B cell (primary cell): ENCODE data around the gene IFT43. TPM values are rescaled to one million over a fixed set of nuclear protein-coding genes. Genes with fewer than 3 reads are reported as not detected.

Source experiments
- ATAC-seq: fragments of 200-7000 bp; cut with Tn5 transposase; one replicate; pipeline ENCODE4 v1.10.0; 2021; ENCODE audit warnings: low read depth, mild to moderate bottlenecking, moderate number of reproducible peaks, moderate library complexity
- CTCF ChIA-PET: fragments of 350-600 bp; sonication (Branson Sonifier 250); formaldehyde crosslinking; loops from one replicate; lab custom pipeline; 2021; ENCODE audit warnings: antibody characterized with exemption, inconsistent platforms; lab: Charles Lee
- POLR2A ChIA-PET: fragments of 350-600 bp; sonication (Branson Sonifier 250); formaldehyde crosslinking; loops from one replicate; lab custom pipeline; 2021; ENCODE audit warnings: antibody characterized with exemption; lab: Charles Lee
- DNase-seq: peaks from one replicate; pipeline ENCODE4 v3.0.0; 2013
- H2AFZ ChIP-seq: 2 replicates; pipeline ENCODE4 v1.6.1; 2012; ENCODE audit warnings: mild to moderate bottlenecking, low read depth, low read length; ENCODE audit not compliant: insufficient read depth, poor library complexity, severe bottlenecking
- H3K27ac ChIP-seq, 2 donors: 1 replicate in 1 of 2; 2 replicates in 1 of 2; pipeline ENCODE4 v1.5.1; 2012 to 2013; ENCODE audit warnings: low read length in 2 of 2, mild to moderate bottlenecking in 2 of 2, moderate library complexity in 1 of 2
- H3K27me3 ChIP-seq, 4 experiments: fragments of 200-600 bp in 1 of 4; sonication (generic) in 1 of 4; replicated peaks in 1 of 4; 1 replicate in 2 of 4; 2 replicates in 2 of 4; pipeline versions ENCODE4 v1.6.1 to v1.7.0; 2013 to 2016; ENCODE audit warnings: low read length in 3 of 4, mild to moderate bottlenecking in 2 of 4, mixed read lengths in 1 of 4, moderate library complexity in 1 of 4; ENCODE audit not compliant: insufficient read depth in 4 of 4, control insufficient read depth in 3 of 4; ENCODE audit errors: control extremely low read depth in 1 of 4
- H3K36me3 ChIP-seq, 2 experiments: replicated peaks in 1 of 2; 1 replicate in 1 of 2; 2 replicates in 1 of 2; pipeline versions ENCODE4 v1.6.1 to v1.7.1; 2013; ENCODE audit warnings: low read length in 1 of 2; ENCODE audit not compliant: insufficient read depth in 2 of 2, control insufficient read depth in 1 of 2; ENCODE audit errors: control extremely low read depth in 1 of 2, extremely low read depth in 1 of 2
- H3K4me1 ChIP-seq, 2 donors: fragments of 200-600 bp in 1 of 2; sonication (generic) in 1 of 2; 1 replicate in 1 of 2; 2 replicates in 1 of 2; pipeline versions ENCODE4 v1.5.1 to v1.6.1; 2013 to 2017; ENCODE audit warnings: low read length in 2 of 2; ENCODE audit not compliant: control insufficient read depth in 2 of 2, insufficient read depth in 2 of 2
- H3K4me2 ChIP-seq: replicated peaks from 2 replicates; pipeline ENCODE3; 2012; ENCODE audit warnings: mild to moderate bottlenecking, low read depth, low read length; ENCODE audit not compliant: poor library complexity, severe bottlenecking
- H3K4me3 ChIP-seq, 5 experiments: fragments of 200-600 bp in 1 of 5; sonication (generic) in 1 of 5; 1 replicate in 3 of 5; 2 replicates in 2 of 5; pipeline versions ENCODE4 v1.5.1 to v1.7.0; 2011 to 2016; ENCODE audit warnings: low read length in 4 of 5, mild to moderate bottlenecking in 4 of 5, low read depth in 2 of 5, control low read depth in 1 of 5, moderate library complexity in 1 of 5; ENCODE audit not compliant: insufficient read depth in 1 of 5; ENCODE audit errors: control extremely low read depth in 1 of 5, extremely low read depth in 1 of 5
- H3K79me2 ChIP-seq: fragments of 200-600 bp; sonication (generic); one replicate; pipeline ENCODE4 v1.6.0; 2016; ENCODE audit warnings: low read length; ENCODE audit not compliant: control insufficient read depth, insufficient read depth
- H3K9ac ChIP-seq: fragments of 200-600 bp; sonication (generic); 2 replicates; pipeline ENCODE4 v1.6.1; 2017; ENCODE audit warnings: mild to moderate bottlenecking, low read length, moderate library complexity
- H3K9me3 ChIP-seq, 3 donors: one replicate each; pipeline versions ENCODE4 v1.6.1 to v1.7.1; 2013; ENCODE audit warnings: low read length in 2 of 3; ENCODE audit not compliant: control insufficient read depth in 2 of 3, insufficient read depth in 1 of 3; ENCODE audit errors: control extremely low read depth in 1 of 3
- H4K20me1 ChIP-seq: 2 replicates; pipeline ENCODE4 v1.6.0; 2012; ENCODE audit warnings: mild to moderate bottlenecking, low read length; ENCODE audit not compliant: insufficient read depth, control insufficient read depth, poor library complexity, severe bottlenecking
- H3K27ac Mint-ChIP-seq: one replicate; pipeline ENCODE4 v1.8.0; 2021; ENCODE audit warnings: mixed read lengths
- H3K27me3 Mint-ChIP-seq: one replicate; pipeline ENCODE4 v1.8.0; 2021; ENCODE audit warnings: mixed read lengths
- H3K4me1 Mint-ChIP-seq: one replicate; pipeline ENCODE4 v1.8.0; 2021; ENCODE audit warnings: mixed read lengths
- H3K4me3 Mint-ChIP-seq: one replicate; pipeline ENCODE4 v1.8.0; 2021; ENCODE audit warnings: mixed read lengths
- H3K9me3 Mint-ChIP-seq: one replicate; pipeline ENCODE4 v1.8.0; 2022; ENCODE audit warnings: mixed read lengths; ENCODE audit not compliant: insufficient read depth
- CTCF ChIP-seq: fragments of 200-600 bp; IDR thresholded peaks from one replicate; pipeline ENCODE4 v1.8.0; 2022; ENCODE audit warnings: antibody characterized with exemption, mild to moderate bottlenecking
- EZH2 ChIP-seq: IDR thresholded peaks from 2 replicates; pipeline ENCODE4 v1.6.1; 2012; ENCODE audit warnings: borderline replicate concordance, low read depth, mild to moderate bottlenecking, moderate library complexity, low read length; ENCODE audit not compliant: insufficient read depth, poor library complexity, severe bottlenecking
- WGBS: methylation state at CpG from one replicate; pipeline ENCODE4 v1.1.5; 2013; ENCODE audit warnings: missing lambda C conversion rate; ENCODE audit not compliant: insufficient coverage; 5-methylcytosine and 5-hydroxymethylcytosine counted together
- intact Hi-C: fragments of 100-400 bp; cut with micrococcal nuclease; formaldehyde crosslinking; loops from one replicate; pipeline ENCODE4 v1.10.0; 2022
- polyA plus RNA-seq: library from polyadenylated mRNA; depleted of rRNA; stranded (reverse); fragments of >200 nt; gene quantifications from 2 replicates; pipeline ENCODE4 v1.2.3, GENCODE V29; 2012
- total RNA-seq, 2 donors: library from RNA; stranded (reverse); fragments of 120-200 nt in 1 of 2; gene quantifications; 1 replicate in 1 of 2; 2 replicates in 1 of 2; pipeline versions ENCODE4 v1.2.3 to v1.2.4, GENCODE V29; 2013 to 2022

The IFT43 gene
- total and polyA plus RNA-seq, 2 donors (not counting 1 experiment from before 2014, with no cell fraction given), result 14.7 to 21.5 TPM

GRCh38 chr14:76019676-76020075 lies 34.1 kb downstream of the IFT43 start:
- peaks cover 2 to 13% (median 11%) of the 10 kb centered on the region in 3 donors for H3K9me3 ChIP-seq
- peaks cover 6% of the 10 kb centered on the region for H3K79me2 ChIP-seq
- CTCF ChIA-PET, result no interaction called here
- H3K4me1 ChIP-seq, result peaks cover 0 to 6% of the 10 kb centered on the region in 2 donors
- WGBS, result no CpG with 5 or more reads among the region's 2 CpGs
- H2AFZ ChIP-seq, result no peak overlapping the region
- no peaks in the 10 kb centered on the region for H3K27me3 ChIP-seq
- Mint-ChIP-seq H3K4me1 (peaks cover 15% of the 10 kb centered on the region), H3K27ac (no peak overlapping the region), H3K27me3 (no peaks in the 10 kb centered on the region), H3K4me3 (no peak overlapping the region), H3K9me3 (peaks cover 14% of the 10 kb centered on the region)
- DNase-seq (no peak), ATAC-seq (no peak)
- TF ChIP-seq CTCF, result no peak
- TF ChIP-seq EZH2, result no peak
- peaks cover 3 to 12% of the 10 kb centered on the region in 2 experiments for H3K36me3 ChIP-seq
- H3K27ac ChIP-seq, result no peak overlapping the region
- H3K4me3 ChIP-seq, result no peak overlapping the region
- intact Hi-C loops, result no loop called here
- no peak overlapping the region for H3K9ac ChIP-seq
- POLR2A ChIA-PET, result no interaction called here
- H3K4me2 ChIP-seq, result no peak overlapping the region
- H4K20me1 ChIP-seq, result no peaks in the 10 kb centered on the region

- POLR2A ChIA-PET, result no interaction called here
Measured at GRCh38 chr14:76022991-76023390, 37.4 kb downstream of the IFT43 start.

More at GRCh38 chr14:76022991-76023390, 37.4 kb downstream of the IFT43 start:
- no peaks in the 10 kb centered on the region for H3K27me3 Mint-ChIP-seq
- ATAC-seq (no peak), DNase-seq (no peak)
- H3K4me1 Mint-ChIP-seq, result no peaks in the 10 kb centered on the region
- Histone ChIP-seq H3K4me3 (no peak overlapping the region), H3K9me3 (peaks cover 2 to 13% (median 11%) of the 10 kb centered on the region in 3 donors), H4K20me1 (no peaks in the 10 kb centered on the region), H3K27ac (no peak overlapping the region), H3K36me3 (peaks cover 3 to 12% of the 10 kb centered on the region in 2 experiments), H3K27me3 (no peaks in the 10 kb centered on the region), H2AFZ (no peak overlapping the region), H3K4me2 (no peak overlapping the region), H3K9ac (no peak overlapping the region), H3K79me2 (peaks cover 6% of the 10 kb centered on the region), H3K4me1 (no peaks in the 10 kb centered on the region)
- intact Hi-C loops, result no loop called here
- CTCF ChIA-PET, result no interaction called here
- peaks cover 11% of the 10 kb centered on the region for H3K9me3 Mint-ChIP-seq
- TF ChIP-seq EZH2 (no peak), CTCF (no peak)
- no peak overlapping the region for H3K4me3 Mint-ChIP-seq
- 100% methylated on average over 2 of the region's 2 CpGs for WGBS
- H3K27ac Mint-ChIP-seq, result no peak overlapping the region
